Progenitor cell of endocrine pancreas (in vitro differentiated cells): ENCODE measurements around the gene KCNIP4. TPM values are rescaled to one million over a fixed set of nuclear protein-coding genes. Genes with fewer than 3 reads are reported as not detected.

Experiments used
- DNase-seq: peaks from one replicate; pipeline ENCODE4 v3.0.0; 2021; ENCODE audit warnings: low spot score; ENCODE audit not compliant: unreplicated experiment
- H3K27ac Mint-ChIP-seq: 2 replicates; pipeline ENCODE4 v1.8.0; 2021; ENCODE audit warnings: mild to moderate bottlenecking, moderate library complexity, mixed read lengths
- H3K27me3 Mint-ChIP-seq: 2 replicates; pipeline ENCODE4 v1.8.0; 2021; ENCODE audit warnings: mixed read lengths
- H3K36me3 Mint-ChIP-seq: 2 replicates; pipeline ENCODE4 v1.8.0; 2022; ENCODE audit warnings: mixed read lengths; ENCODE audit not compliant: insufficient read depth
- H3K4me1 Mint-ChIP-seq: 2 replicates; pipeline ENCODE4 v1.8.0; 2021; ENCODE audit warnings: low read depth, mixed read lengths
- H3K4me3 Mint-ChIP-seq: 2 replicates; pipeline ENCODE4 v1.8.0; 2021; ENCODE audit warnings: low read depth, mild to moderate bottlenecking, moderate library complexity, mixed read lengths
- H3K9me3 Mint-ChIP-seq: 2 replicates; pipeline ENCODE4 v1.8.0; 2021; ENCODE audit warnings: low read depth, mixed read lengths
- total RNA-seq: library from RNA; stranded (reverse); gene quantifications from 2 replicates; pipeline ENCODE4 v1.2.1, GENCODE V29; 2021
- TF ChIP-seq, protein P1 (sequence below): fragments of 200-600 bp; sonication (generic); IDR thresholded peaks from one replicate; pipeline ENCODE4 v1.5.0; 2021; ENCODE audit warnings: antibody characterized with exemption, mild to moderate bottlenecking; ENCODE audit not compliant: unreplicated experiment

KCNIP4 gene
- total RNA-seq, 1 donor from 2014 or later: 0.43 TPM

DNA sequence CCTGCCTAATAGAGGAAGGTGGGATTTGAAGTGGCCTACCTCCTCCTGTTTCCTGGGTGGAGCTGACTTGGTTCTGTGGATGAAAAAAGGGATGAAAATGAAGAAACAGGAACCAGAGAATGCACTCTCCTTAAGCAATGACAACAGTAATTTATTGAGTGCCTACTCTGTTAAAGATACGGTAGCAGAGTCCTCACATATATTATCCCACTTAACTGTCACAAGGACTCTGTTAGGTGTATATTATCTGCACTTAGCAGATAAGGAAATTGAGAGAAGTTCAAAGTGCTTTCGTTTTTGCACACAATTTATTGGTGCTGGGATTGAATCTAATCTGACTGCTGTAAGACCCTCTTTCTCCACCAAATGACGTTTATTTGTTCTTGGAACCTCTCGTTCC is 947.1 kb downstream of the KCNIP4 start:
- Mint-ChIP-seq H3K27ac (no peak overlapping the region), H3K4me1 (peaks cover 13% of the 10 kb centered on the region), H3K9me3 (no peaks in the 10 kb centered on the region), H3K4me3 (no peak overlapping the region), H3K27me3 (no peaks in the 10 kb centered on the region), H3K36me3 (no peaks in the 10 kb centered on the region)
- TF ChIP-seq, protein P1, sequence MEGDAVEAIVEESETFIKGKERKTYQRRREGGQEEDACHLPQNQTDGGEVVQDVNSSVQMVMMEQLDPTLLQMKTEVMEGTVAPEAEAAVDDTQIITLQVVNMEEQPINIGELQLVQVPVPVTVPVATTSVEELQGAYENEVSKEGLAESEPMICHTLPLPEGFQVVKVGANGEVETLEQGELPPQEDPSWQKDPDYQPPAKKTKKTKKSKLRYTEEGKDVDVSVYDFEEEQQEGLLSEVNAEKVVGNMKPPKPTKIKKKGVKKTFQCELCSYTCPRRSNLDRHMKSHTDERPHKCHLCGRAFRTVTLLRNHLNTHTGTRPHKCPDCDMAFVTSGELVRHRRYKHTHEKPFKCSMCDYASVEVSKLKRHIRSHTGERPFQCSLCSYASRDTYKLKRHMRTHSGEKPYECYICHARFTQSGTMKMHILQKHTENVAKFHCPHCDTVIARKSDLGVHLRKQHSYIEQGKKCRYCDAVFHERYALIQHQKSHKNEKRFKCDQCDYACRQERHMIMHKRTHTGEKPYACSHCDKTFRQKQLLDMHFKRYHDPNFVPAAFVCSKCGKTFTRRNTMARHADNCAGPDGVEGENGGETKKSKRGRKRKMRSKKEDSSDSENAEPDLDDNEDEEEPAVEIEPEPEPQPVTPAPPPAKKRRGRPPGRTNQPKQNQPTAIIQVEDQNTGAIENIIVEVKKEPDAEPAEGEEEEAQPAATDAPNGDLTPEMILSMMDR: no peak
- DNase-seq: no peak

DNA sequence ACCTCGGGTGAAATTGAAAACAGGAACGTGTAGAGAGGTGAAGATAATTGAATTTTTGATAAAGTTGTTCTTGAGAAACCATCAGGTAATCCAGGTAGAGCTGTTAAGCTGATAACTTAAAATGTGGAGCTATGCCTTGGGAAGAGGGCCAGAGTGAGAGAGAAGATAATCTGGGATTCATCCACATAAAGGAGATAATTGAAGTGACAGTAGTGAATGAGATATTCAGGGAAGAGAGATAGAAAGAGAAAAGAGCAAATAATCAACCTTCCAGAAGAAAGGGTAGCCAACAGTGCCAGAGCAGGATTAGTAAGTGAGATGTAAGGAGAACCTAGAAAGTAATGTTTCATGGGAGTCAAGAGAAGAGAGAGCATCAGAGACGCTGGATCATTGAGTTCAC is 950.7 kb downstream of the KCNIP4 start:
- Mint-ChIP-seq H3K27me3 (no peaks in the 10 kb centered on the region), H3K4me1 (peaks cover 7% of the 10 kb centered on the region), H3K4me3 (no peak overlapping the region), H3K36me3 (no peaks in the 10 kb centered on the region), H3K27ac (no peak overlapping the region), H3K9me3 (no peaks in the 10 kb centered on the region)
- TF ChIP-seq, protein P1: no peak
- DNase-seq: no peak

DNA sequence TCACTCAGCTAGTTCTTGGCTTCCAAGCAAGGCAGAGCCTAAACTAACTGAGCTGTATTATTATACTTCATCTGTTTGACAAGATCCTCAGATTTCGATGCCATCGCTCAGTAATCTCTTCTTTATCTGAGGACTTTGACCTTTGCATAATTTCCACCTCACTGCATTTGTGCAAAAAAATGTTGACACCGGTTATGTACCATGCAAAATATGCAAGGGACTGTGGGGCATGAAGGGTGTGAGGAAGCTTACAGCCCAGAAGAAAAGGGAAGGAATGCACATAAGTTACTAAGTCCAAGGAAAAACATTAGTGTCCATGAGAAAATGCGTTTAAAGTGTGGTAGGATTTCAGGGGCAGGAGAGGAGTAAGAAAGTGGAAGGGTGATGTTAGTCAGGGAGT is 953.0 kb downstream of the KCNIP4 start:
- H3K36me3 Mint-ChIP-seq: no peaks in the 10 kb centered on the region
- H3K27me3 Mint-ChIP-seq: no peaks in the 10 kb centered on the region
- H3K4me1 Mint-ChIP-seq: no peaks in the 10 kb centered on the region
- no peaks in the 10 kb centered on the region for H3K9me3 Mint-ChIP-seq
- TF ChIP-seq, protein P1: no peak
- H3K27ac Mint-ChIP-seq: no peak overlapping the region
- no peak for DNase-seq
- no peak overlapping the region for H3K4me3 Mint-ChIP-seq

DNA sequence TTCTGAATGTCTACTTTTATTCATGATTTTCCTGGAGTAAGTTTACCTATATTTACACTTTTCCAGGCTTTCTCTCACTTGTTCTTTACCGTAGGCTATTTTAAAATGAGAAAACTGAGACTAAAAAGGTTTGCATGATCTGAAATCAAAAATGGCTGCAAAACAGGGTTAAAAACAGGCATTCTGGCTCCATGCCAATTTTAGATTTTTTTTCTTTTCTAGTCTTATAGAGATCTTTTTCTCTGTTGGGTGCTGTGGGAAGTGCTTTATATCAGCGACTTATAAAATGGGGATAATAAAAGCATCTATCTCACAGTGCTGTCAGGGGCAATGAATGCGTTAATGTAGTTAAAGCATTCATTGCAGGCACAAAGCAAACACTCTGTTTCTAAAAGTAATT is 953.6 kb downstream of the KCNIP4 start:
- Mint-ChIP-seq H3K9me3 (no peaks in the 10 kb centered on the region), H3K27ac (no peak overlapping the region), H3K27me3 (no peaks in the 10 kb centered on the region), H3K36me3 (no peaks in the 10 kb centered on the region), H3K4me1 (no peaks in the 10 kb centered on the region), H3K4me3 (no peak overlapping the region)
- DNase-seq: no peak
- TF ChIP-seq, protein P1: no peak

DNA sequence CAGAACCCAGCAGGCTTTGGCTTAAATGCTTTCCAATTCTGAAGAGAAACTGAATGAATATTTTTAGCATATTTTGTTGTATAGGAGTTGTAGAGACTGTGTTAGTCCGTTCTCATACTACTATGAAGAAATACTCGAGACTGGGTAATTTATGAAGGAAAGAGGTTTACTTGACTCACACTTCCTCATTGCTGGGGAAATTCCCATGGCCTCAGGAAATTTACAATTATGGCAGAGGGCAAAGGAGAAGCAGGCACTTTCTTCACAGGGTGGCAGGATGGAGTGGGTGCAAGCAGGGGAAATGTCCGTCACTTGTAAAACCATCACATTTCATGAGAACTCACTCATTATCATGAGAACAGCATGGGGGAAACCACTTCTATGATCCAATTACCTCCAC is 956.6 kb downstream of the KCNIP4 start:
- Mint-ChIP-seq H3K4me3 (no peak overlapping the region), H3K36me3 (no peaks in the 10 kb centered on the region), H3K4me1 (no peaks in the 10 kb centered on the region)

More for the DNA sequence above, 956.6 kb downstream of the KCNIP4 start:
- no peaks in the 10 kb centered on the region for H3K9me3 Mint-ChIP-seq
- H3K27ac Mint-ChIP-seq: no peak overlapping the region
- no peaks in the 10 kb centered on the region for H3K27me3 Mint-ChIP-seq
- no peak for DNase-seq
- TF ChIP-seq, protein P1: no peak
